Heart left ventricle (tissue), 13 donors: ENCODE measurements around the gene MRPL37.

Experiments used
- POLR2A ChIP-seq, 2 donors: fragments of 450-650 bp; IDR thresholded peaks; one replicate each; pipeline ENCODE4 v1.6.1; 2017; ENCODE audit warnings: antibody characterized with exemption in 2 of 2, mild to moderate bottlenecking in 2 of 2, moderate library complexity in 2 of 2
- TF ChIP-seq, protein P1 (sequence below), 12 donors: fragments of 200-600 bp; sonication (generic) in 4 of 12; IDR thresholded peaks; one replicate each; pipeline versions ENCODE4 v1.5.0 to v1.8.0; 2018 to 2022; ENCODE audit warnings: antibody characterized with exemption in 12 of 12, mild to moderate bottlenecking in 5 of 12
- donor health status: ischemic (EF 13 %, LVEDD 7.1; RV severe dilation, severe dysfunction).
- donor health status: DM: no; HTN: yes; CAD: no.
- donor health status: DM: no; HTN: no; CAD: no.
- donor health status: ischemic (EF 25% LVEDD 6.9; RV normal size, moderate dysfunction).
- donor health status: ischemic (EF 25% LVEDD 5.7; RV mildly dilated, moderate dysfunction).
- donor health status: ischemic (EF 35%, LVEDD 5.7; RV mildly dilated, moderate dysfunction).
- donor health status: nonischemic (EF 11% LVEDD 7.7; RV severe dilation, severe dysfunction).
- donor health status: DM: yes; HTN: yes; CAD: no.
- donor health status: PGD.
- donor health status: ischemic (EF 29% LVEDD 5.4; RV normal size, mild dysfunction).
- donor health status: nonischemic (EF 23%, LVEDD 6.1; RV moderate dilation, normal function).

DNA sequence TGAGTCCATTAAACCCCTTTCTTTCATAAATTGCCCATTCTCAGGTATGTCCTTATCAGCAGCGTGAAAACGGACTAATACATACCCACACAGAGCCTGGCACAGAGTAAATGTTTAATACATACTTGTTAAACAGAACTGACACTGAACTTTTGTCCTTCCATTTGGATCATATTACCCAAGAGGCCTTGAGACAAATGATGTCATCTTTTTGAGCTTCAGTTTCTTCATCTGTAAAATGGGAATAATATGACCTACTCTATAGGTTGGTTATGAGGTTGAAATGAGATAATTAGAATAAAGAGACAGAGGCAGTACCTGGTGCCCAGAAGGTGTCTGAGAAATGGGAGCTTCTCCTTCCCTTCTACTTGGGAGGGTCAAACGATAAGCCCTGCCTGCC is 13.9 kb upstream of the MRPL37 start:
- TF ChIP-seq, protein P1, sequence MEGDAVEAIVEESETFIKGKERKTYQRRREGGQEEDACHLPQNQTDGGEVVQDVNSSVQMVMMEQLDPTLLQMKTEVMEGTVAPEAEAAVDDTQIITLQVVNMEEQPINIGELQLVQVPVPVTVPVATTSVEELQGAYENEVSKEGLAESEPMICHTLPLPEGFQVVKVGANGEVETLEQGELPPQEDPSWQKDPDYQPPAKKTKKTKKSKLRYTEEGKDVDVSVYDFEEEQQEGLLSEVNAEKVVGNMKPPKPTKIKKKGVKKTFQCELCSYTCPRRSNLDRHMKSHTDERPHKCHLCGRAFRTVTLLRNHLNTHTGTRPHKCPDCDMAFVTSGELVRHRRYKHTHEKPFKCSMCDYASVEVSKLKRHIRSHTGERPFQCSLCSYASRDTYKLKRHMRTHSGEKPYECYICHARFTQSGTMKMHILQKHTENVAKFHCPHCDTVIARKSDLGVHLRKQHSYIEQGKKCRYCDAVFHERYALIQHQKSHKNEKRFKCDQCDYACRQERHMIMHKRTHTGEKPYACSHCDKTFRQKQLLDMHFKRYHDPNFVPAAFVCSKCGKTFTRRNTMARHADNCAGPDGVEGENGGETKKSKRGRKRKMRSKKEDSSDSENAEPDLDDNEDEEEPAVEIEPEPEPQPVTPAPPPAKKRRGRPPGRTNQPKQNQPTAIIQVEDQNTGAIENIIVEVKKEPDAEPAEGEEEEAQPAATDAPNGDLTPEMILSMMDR (IDR thresholded peaks at IDR 0.05) = no peak
- TF ChIP-seq POLR2A (IDR thresholded peaks at IDR 0.05) = no peak
